ENCODE data around the gene EML6.
A peak's percentile ranks its signal among the peaks of the same experiment; 100 is the strongest.

EML6 gene

DNA sequence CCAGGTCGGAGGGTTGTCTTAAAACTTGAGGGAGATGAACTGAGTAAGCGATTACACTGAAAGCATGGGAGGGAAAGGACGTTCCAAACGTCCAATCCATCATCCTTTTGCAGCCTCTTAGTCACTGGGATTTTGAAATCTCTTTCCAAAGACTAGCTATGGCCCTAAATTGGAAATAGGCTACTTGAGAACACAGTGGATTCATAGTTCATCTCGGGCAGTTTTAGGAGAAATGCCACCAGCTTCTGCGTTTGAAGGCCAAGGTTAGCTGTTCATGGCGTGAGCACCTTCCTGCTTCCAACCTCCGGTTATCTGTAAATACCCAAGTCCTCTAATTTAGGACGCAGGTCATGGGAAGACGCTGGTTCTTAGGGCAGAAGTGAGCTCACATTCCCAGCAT, 821 bp upstream of the EML6 start:
- peak overlapping the region; percentile 83 for H3K27ac ChIP-seq

DNA sequence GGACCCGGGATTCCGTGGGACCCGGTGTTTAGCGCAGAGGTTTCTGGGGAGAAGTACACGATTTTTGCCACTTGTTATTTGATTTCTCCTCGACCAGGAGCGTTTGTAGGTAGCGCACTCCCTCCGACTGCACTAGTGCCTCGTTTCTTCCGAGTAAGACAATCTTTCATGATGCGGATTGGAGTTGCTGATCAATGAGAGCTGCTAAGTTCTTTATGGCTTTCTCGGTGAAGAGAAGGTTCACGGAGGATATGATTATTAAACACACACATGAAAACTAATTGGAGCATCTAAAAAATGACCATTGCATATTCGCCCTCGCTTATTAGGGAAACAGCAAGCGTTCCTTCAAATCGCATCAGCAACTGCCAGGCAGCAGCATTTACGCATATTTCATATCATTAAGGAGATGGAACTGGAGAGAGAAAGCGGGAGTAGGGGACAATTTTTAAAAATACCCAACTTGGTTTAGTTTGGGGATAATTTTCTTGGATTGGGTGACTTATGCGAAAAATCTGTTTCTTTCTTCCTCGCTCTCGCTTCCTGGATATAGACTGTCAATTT, 616 bp downstream of the EML6 start:
- TF ChIP-seq, protein P1, sequence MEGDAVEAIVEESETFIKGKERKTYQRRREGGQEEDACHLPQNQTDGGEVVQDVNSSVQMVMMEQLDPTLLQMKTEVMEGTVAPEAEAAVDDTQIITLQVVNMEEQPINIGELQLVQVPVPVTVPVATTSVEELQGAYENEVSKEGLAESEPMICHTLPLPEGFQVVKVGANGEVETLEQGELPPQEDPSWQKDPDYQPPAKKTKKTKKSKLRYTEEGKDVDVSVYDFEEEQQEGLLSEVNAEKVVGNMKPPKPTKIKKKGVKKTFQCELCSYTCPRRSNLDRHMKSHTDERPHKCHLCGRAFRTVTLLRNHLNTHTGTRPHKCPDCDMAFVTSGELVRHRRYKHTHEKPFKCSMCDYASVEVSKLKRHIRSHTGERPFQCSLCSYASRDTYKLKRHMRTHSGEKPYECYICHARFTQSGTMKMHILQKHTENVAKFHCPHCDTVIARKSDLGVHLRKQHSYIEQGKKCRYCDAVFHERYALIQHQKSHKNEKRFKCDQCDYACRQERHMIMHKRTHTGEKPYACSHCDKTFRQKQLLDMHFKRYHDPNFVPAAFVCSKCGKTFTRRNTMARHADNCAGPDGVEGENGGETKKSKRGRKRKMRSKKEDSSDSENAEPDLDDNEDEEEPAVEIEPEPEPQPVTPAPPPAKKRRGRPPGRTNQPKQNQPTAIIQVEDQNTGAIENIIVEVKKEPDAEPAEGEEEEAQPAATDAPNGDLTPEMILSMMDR (conservative IDR thresholded peaks at IDR 0.05) = 0 out of 2 replicates have a peak, but pooled peaks have one; percentile 19
- peak overlapping the region; percentile 83 for H3K27ac ChIP-seq

More for the DNA sequence above, 821 bp upstream of the EML6 start:
- TF ChIP-seq, protein P1 (conservative IDR thresholded peaks at IDR 0.05) = no peak

DNA sequence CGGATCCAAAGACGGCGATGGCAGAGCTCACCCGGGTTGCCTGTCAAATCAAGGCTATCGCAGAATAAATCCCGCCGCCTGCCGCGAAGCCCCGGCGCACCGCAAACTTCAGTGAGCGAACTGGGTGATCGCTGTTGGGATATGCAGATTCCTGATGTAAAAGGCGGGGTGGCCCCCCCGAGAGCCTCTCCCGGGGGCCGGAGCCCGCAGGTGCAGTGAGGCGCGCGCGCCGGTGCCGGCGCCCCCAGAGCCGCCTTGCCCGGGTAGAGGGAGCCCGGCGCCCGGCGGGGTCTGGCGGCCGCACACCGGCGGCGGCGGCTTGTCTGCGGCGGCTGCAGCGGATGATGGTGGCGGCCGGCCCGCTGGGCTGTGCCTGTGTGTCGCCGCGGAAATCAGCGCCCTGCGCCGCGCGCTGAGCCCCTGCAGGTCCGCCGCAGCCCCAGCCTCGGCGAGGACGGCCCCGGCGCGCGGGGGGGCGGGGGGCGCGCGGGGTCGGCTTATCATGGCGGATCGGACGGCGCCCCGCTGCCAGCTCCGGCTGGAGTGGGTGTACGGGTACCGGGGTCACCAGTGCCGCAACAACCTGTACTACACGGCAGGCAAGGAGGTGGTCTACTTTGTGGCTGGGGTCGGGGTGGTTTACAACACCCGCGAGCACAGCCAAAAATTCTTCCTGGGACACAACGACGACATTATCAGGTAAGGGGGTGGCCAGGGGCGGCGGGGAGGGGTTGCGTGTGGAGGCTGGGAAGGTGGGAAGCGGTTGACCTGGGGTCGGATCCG, 1.3 kb downstream of the EML6 start:
- TF ChIP-seq, protein P1 (conservative IDR thresholded peaks at IDR 0.05) = no peak
- H3K27ac ChIP-seq = peak overlapping the region; percentile 83

DNA sequence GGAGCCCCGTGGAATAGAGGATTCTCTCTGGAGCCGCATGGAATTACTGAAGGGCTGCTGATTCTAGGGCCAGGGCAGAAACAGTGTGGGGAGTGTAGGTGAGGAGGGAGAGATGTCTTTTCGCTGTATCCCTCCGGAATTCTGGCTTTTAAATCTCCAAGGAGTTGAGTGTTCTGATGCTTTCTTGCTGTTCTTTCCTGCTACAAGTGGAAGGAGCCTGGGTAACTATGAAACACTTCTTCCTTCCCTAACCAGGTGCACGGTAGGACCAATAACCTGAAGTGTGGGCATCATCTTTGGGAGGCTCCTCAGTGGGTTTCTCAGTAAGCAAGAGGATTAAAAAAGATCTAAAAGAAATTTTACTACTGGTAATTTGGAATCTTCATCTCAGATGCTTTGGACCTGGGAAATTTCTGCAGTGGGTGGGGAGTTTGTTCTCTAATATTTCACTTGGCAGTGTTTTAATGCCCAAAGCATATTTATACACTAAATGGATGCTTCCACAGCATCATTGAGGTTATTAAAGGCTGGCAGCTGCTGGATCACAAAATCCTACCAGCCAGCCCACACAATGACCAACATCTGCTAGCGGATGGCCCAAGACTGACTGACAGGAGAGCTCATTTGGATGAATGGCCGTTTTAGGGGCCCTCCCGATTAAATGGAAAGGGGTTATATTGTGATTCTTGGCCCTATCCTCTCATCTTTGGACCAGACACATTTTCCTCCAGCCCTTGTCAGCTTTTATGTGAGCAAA, 2.1 kb downstream of the EML6 start:
- TF ChIP-seq, protein P1 (conservative IDR thresholded peaks at IDR 0.05) = no peak
- H3K27ac ChIP-seq = peak overlapping the region; percentile 83

DNA sequence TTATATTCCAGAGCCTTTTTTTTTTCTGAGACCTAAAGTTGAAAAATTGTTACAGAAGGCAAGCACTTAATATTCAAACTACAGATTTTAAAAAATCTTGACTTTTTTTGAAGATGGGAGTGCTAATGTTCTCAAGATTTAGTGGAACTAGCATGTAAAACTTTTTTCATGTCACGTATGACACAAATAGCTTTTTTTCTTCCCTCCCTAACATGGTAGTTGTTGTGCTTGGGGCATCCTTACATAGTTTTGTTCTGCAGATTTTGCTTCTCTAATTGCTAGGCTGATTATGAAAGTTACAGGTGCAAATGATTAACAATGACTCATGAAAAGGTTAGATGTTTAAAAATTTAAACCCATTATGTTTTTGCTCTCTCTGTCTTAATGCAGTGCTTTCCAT, 3.0 kb downstream of the EML6 start:
- TF ChIP-seq, protein P1 (conservative IDR thresholded peaks at IDR 0.05) = no peak
- H3K27ac ChIP-seq = no peak overlapping the region; the same call in 1 of the 2 replicates

DNA sequence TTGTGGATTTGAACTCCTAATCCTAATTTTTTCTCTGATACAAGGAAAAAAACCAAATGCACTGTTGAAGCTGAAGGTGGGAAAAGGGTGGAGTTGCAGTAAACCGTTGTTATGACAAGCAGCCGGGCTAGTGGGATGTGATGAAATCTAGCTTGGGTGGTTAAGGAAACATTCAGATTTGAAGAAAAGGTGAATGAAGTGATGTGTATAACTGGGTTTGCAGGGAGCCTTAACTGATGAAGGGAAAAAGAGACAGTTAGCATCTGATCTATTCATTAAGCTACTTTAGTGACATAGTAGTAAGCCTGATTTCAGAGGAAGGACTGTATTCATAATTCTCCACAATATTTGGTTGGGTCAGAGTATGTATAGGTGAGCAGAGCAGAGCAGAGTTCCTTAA, 3.5 kb downstream of the EML6 start:
- H3K27ac ChIP-seq = no peak overlapping the region
- TF ChIP-seq, protein P1 (conservative IDR thresholded peaks at IDR 0.05) = no peak

DNA sequence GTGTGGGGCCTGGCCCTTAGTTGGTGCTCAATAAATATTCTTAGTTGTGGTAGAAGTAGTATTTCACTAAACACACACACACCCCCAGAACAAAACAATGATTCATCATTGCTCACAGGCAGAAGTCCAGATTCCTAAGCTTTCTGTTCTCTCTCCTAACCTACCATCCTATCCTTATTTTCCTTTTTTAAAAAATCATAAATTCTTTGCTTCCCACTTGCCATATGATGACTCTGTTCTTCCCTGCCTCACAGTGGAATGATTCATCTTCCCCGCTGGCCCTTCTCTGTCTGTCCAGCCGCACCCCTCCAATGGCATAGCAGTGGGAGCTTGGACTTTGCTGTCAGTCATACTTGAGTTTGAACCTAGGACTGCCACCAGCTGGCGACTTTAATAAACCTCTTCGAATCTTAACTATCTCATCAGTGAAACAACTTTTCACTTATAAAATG, 5.2 kb downstream of the EML6 start:
- TF ChIP-seq, protein P1 (conservative IDR thresholded peaks at IDR 0.05) = no peak
- no peak overlapping the region for H3K27ac ChIP-seq
